Osteocyte (in vitro differentiated cells): ENCODE data around the gene CCNA2. TPM values are rescaled to one million over a fixed set of nuclear protein-coding genes. Genes with fewer than 3 reads are reported as not detected.
A peak's percentile ranks its signal among the peaks of the same experiment; 100 is the strongest.

Experiments used
- DNase-seq: peaks from one replicate; pipeline ENCODE4 v3.0.0; 2021; ENCODE audit warnings: mixed read lengths; ENCODE audit not compliant: unreplicated experiment; ENCODE audit errors: extremely low spot score
- H3K27ac Mint-ChIP-seq: one replicate; pipeline ENCODE4 v1.8.0; 2021; ENCODE audit warnings: mild to moderate bottlenecking, mixed read lengths; ENCODE audit not compliant: unreplicated experiment
- H3K27me3 Mint-ChIP-seq: one replicate; pipeline ENCODE4 v1.8.0; 2021; ENCODE audit warnings: mixed read lengths; ENCODE audit not compliant: unreplicated experiment
- H3K36me3 Mint-ChIP-seq: one replicate; pipeline ENCODE4 v1.8.0; 2021; ENCODE audit warnings: mixed read lengths; ENCODE audit not compliant: unreplicated experiment
- H3K4me1 Mint-ChIP-seq: one replicate; pipeline ENCODE4 v1.8.0; 2021; ENCODE audit warnings: mixed read lengths; ENCODE audit not compliant: unreplicated experiment
- H3K4me3 Mint-ChIP-seq: one replicate; pipeline ENCODE4 v1.8.0; 2021; ENCODE audit warnings: mild to moderate bottlenecking, moderate library complexity, mixed read lengths; ENCODE audit not compliant: unreplicated experiment
- H3K9me3 Mint-ChIP-seq: one replicate; pipeline ENCODE4 v1.8.0; 2021; ENCODE audit warnings: mixed read lengths; ENCODE audit not compliant: unreplicated experiment
- long read RNA-seq: library from polyadenylated mRNA; unstranded; transcript quantifications from one replicate; pipeline ENCODE4 v2.0.0, GENCODE V29; 2021
- total RNA-seq: library from RNA; stranded (reverse); gene quantifications from 2 replicates; pipeline ENCODE4 v1.2.1, GENCODE V29; 2021
- TF ChIP-seq, protein P1 (sequence below): fragments of 200-600 bp; sonication (generic); IDR thresholded peaks from 2 replicates; pipeline ENCODE4 v1.5.0; 2021; ENCODE audit warnings: antibody characterized with exemption, mild to moderate bottlenecking, moderate library complexity

CCNA2 gene
- total RNA-seq: 9.6 and 10.6 TPM in 2 replicates
- long read RNA-seq, transcript CCNA2-201 (8 exons, 2,797 nt): major isoform, 98 of 115 reads
- long read RNA-seq, partial matches to known transcripts: 13 of 115 reads
- long read RNA-seq, other reads (novel, unspliced or antisense): 4 of 115 reads

DNA sequence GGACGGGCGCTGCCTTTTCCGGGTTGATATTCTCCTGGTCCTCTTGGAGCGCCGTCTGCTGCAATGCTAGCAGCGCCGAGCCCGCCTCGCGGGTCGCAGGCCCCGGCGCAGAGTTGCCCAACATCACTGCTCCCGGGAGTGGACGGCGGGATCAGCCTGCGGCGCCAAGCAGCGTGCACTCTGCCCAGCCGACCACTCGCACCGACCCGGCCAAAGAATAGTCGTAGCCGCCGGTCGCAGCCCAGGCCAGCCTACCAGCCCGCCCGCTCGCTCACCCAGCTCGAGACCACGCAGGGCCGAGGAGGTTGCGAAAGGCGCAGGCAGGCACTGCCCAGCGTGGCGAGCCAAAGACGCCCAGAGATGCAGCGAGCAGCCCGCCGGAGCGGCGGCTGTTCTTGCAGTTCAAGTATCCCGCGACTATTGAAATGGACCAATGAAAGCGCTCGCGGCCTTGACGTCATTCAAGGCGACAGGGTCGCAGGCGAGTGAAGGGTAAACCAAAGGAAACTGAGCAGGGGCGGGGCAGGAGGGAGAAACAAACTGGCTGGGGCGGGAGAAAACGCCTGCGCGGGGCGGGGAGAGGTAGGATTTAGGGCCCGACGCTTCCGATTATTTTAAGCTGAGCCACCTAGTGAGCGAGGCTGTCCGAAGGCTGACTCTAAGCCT is at the start of gene CCNA2:
Gene CCNA2 (minus strand): TSS at position 379 of the 666 bp plus-strand sequence. CDS start 255 bp downstream, at position 124.
- H3K27ac Mint-ChIP-seq: peak within 1 kb of the TSS; percentile 89
- no peaks in the 10 kb centered on the region for H3K27me3 Mint-ChIP-seq
- H3K9me3 Mint-ChIP-seq: no peaks in the 10 kb centered on the region
- H3K4me3 Mint-ChIP-seq: peak within 1 kb of the TSS; percentile 90
- peaks cover 10% of the 10 kb centered on the region for H3K36me3 Mint-ChIP-seq
- H3K4me1 Mint-ChIP-seq: peaks cover 40% of the 10 kb centered on the region
- peak; percentile 97 for DNase-seq
- TF ChIP-seq, protein P1, sequence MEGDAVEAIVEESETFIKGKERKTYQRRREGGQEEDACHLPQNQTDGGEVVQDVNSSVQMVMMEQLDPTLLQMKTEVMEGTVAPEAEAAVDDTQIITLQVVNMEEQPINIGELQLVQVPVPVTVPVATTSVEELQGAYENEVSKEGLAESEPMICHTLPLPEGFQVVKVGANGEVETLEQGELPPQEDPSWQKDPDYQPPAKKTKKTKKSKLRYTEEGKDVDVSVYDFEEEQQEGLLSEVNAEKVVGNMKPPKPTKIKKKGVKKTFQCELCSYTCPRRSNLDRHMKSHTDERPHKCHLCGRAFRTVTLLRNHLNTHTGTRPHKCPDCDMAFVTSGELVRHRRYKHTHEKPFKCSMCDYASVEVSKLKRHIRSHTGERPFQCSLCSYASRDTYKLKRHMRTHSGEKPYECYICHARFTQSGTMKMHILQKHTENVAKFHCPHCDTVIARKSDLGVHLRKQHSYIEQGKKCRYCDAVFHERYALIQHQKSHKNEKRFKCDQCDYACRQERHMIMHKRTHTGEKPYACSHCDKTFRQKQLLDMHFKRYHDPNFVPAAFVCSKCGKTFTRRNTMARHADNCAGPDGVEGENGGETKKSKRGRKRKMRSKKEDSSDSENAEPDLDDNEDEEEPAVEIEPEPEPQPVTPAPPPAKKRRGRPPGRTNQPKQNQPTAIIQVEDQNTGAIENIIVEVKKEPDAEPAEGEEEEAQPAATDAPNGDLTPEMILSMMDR: no peak

GRCh38 chr4:121869841-121870822 is 46.4 kb upstream of the CCNA2 start, which contains the start of gene BBS7:
Gene BBS7, minus strand, starts transcription at chr4:121870474. Its CDS starts 161 bp downstream, at chr4:121870313.
- Mint-ChIP-seq H3K9me3 (no peaks in the 10 kb centered on the region), H3K4me1 (peaks cover 19% of the 10 kb centered on the region), H3K4me3 (peak within 1 kb of the TSS; percentile 95), H3K27me3 (no peaks in the 10 kb centered on the region), H3K27ac (peak within 1 kb of the TSS; percentile 97), H3K36me3 (peaks cover 20% of the 10 kb centered on the region)
- TF ChIP-seq, protein P1: no peak
- peak; percentile 98 for DNase-seq

GRCh38 chr4:121863799-121864198 is 40.1 kb upstream of the CCNA2 start:
- H3K36me3 Mint-ChIP-seq: peaks cover 21% of the 10 kb centered on the region
- H3K4me1 Mint-ChIP-seq: peaks cover 5% of the 10 kb centered on the region
- no peak overlapping the region for H3K27ac Mint-ChIP-seq
- no peaks in the 10 kb centered on the region for H3K27me3 Mint-ChIP-seq
- no peak overlapping the region for H3K4me3 Mint-ChIP-seq
- H3K9me3 Mint-ChIP-seq: no peaks in the 10 kb centered on the region
- DNase-seq: no peak
- TF ChIP-seq, protein P1: no peak

DNA sequence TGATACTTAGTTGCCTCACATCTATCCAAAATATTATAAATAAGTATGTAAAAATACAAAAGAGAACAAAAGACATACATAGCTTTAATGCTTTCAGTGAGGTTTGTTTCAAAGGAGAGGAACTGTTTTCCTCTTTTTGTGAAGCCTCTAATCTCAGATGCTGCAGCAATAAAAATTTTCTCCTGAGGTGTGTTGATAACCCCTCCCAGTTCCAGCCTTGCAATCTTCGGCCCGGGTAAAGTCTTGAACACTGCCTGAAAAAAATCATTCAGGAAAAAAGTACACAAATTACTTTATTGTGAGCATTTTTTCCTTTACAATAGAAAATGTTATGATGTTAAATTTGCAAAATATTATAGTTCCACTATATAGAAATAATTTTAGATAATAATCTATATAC is 37.7 kb upstream of the CCNA2 start:
- H3K27me3 Mint-ChIP-seq: no peaks in the 10 kb centered on the region
- H3K27ac Mint-ChIP-seq: no peak overlapping the region
- TF ChIP-seq, protein P1: no peak
- peaks cover 2% of the 10 kb centered on the region for H3K4me1 Mint-ChIP-seq
- H3K36me3 Mint-ChIP-seq: peaks cover 13% of the 10 kb centered on the region
- H3K9me3 Mint-ChIP-seq: no peaks in the 10 kb centered on the region
- no peak overlapping the region for H3K4me3 Mint-ChIP-seq
- DNase-seq: no peak
